ENCODE data around the gene NAA40.

DNA sequence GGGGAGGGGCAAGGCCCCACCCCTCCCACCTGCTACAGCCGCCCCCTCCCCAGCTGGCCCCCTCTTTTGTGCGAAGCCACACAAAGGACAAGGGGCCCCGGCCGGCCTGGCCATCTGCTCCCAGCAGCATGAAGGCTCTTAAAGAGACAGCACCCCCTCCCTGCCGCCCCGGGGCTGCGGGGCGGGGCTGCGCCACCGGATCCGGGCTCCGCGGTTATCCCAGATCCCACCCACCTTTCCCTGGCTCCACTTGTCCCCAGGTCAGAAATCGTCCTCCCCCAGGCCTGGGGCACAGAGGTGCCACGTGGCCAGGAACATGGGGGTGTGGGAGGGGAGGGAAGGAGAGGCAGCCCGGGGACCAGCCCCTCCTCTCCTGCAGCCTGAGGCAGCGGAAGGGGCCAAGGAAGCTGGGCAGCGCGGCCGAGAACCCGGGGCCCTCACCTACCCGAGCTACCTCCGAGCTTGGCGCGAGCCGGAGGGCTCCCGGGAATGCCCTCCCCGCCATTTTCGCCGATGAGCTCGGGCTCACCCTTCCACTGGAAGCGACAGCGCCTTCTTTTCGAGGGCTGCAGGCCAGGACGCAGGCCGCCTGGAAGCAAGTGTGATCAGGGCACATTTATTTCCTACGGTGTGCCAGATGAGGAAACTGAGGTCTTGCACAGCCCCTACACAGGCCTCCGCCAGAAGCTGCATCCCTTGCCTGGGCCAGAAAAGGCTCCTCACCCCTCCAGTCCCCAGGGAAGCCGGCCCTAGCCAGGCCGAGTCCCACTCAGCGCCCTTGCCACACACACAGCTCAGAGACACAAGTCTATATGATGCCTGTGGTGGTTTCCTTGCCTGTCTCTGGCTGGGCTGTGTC lies 19.3 kb upstream of the NAA40 start:
- TF ChIP-seq, protein P1, sequence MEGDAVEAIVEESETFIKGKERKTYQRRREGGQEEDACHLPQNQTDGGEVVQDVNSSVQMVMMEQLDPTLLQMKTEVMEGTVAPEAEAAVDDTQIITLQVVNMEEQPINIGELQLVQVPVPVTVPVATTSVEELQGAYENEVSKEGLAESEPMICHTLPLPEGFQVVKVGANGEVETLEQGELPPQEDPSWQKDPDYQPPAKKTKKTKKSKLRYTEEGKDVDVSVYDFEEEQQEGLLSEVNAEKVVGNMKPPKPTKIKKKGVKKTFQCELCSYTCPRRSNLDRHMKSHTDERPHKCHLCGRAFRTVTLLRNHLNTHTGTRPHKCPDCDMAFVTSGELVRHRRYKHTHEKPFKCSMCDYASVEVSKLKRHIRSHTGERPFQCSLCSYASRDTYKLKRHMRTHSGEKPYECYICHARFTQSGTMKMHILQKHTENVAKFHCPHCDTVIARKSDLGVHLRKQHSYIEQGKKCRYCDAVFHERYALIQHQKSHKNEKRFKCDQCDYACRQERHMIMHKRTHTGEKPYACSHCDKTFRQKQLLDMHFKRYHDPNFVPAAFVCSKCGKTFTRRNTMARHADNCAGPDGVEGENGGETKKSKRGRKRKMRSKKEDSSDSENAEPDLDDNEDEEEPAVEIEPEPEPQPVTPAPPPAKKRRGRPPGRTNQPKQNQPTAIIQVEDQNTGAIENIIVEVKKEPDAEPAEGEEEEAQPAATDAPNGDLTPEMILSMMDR (conservative IDR thresholded peaks at IDR 0.05; ENCODE audit: low read length) = no peak
- TF ChIP-seq EZH2phosphoT487 (IDR thresholded peaks at IDR 0.05; ENCODE audit: borderline replicate concordance) = no peak
